Measurements from ENCODE around the gene NUDT9. TPM values are rescaled to one million over a fixed set of nuclear protein-coding genes. Genes with fewer than 3 reads are reported as not detected.
"Not testable (repeated sequence)": the region's sequence is repeated elsewhere in the genome, so short reads cannot be mapped to it uniquely, and the experiment has no call there.

Gene NUDT9
- total RNA-seq, 1 experiment from 2014 or later, result 14.0 TPM

DNA sequence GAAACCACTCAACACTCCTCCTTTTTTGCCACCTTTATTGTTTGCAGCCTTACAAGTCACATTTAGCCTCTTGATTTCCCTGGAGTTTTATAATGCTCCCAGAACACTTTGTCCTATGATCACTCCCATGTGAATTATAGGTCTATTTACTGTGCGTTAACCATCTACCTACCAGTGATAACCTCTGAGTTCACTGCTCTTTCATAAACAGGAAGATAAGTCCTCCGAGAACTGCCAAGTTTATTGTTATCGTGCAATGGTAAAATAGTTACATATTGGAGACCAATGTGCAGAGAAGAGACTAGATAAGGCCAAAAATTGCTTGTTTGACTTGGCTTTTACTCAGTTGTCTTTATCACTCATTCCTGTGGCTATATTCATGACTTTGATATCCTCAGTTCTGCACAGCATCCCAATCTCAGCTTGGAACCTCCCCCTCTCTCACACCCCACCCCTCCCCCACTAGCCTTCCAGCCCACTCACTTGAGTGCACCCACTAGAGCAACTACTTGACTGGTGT, 12.9 kb upstream of the NUDT9 start:
- DNase-seq (ENCODE audit: low read depth), result no peak

DNA sequence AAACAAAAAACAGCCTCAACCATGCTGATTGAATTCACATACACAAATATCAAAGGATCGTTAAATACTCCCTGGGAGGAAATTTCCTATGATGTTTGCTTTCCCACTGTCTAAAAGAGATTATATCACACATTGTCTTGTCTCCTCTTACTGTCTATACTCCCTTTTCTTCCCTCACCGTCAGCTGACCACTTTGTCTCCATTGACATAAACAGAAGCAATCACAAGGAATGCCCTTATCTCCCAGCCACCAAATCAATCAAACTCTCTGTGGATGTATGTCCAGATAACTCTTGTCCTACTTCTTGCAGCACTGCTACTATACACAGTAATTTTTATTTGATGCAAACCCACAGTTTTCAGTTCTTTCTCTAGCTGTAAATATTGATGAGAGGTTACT, 12.2 kb upstream of the NUDT9 start:
- no peak for DNase-seq (ENCODE audit: low read depth)

DNA sequence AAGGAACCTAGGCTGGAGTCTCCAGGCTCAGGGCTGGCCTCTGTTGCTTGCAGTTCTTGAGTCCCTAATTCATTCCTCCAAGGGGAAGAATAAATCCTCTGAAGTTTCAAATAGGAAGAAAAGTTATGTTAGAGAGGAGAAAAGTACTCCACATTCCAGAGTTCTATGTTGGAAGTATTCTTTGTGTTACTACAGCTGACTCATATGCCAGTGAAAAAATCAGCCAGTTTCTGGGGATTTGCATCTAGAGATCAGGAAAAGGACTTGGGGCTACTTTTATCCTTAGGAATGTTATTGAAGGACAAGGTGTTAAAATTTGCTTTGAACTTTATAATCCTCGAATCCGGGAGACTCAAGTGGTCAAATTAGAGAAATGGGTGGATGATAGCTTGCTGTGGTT, 11.7 kb upstream of the NUDT9 start:
- DNase-seq (ENCODE audit: low read depth), result no peak

DNA sequence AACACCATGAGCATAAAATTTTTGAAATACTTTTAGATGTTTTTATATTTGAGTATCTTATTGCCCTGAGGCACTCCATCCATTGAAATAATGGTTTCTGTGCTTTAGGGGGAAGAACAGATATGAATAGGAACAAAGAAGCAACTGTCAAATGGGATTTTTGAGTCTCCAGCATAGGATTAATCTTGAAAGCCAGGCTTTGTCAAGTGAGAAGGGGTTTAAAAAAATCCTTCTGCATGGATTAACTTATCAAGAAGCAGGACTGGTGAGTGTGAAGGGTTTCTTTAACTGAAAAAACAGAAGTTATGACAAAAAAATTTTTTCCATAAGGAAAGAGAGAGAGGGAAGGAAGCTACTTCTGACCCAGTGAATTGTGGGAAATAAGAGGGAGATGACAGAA, 7.6 kb upstream of the NUDT9 start:
- no peak for DNase-seq (ENCODE audit: low read depth)

DNA sequence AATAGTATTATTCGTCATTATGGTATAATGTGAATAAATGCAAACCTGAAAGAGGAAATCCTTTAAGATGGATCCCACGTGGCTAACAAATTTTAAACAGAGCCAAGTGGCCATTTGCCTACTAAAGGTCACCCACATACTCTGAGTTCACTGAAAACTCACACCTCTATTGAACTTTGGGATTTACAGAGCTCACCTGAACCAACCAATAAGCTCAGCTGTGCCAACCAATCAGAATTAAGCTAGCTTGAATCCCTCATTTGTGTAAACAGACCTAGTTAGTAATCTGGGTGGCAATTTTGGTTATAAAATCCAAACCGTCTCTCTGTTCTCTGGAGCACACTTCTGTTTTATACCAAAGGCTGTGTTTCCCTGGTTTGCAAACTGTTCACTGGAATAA, 5.4 kb upstream of the NUDT9 start:
- DNase-seq (ENCODE audit: low read depth), result no peak

DNA sequence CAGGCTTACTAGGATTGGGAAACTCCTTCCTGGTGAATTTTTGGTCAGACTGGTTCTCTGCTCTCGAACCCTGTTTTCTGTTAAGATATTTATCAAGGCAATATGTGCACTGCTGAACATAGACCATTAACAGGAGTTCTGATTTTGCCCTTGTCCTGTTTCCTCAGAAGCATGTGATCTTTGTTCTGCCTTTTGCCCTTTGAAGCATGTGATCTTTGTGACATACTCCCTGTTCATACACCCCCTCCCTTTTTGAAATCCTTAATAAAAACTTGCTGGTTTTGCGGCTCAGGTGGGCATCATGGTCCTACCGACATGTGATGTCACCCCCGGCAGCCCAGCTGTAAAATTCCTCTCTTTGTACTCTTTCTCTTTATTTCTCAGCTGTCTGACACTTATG, 4.0 kb upstream of the NUDT9 start:
- not testable (repeated sequence) for DNase-seq (ENCODE audit: low read depth)

DNA sequence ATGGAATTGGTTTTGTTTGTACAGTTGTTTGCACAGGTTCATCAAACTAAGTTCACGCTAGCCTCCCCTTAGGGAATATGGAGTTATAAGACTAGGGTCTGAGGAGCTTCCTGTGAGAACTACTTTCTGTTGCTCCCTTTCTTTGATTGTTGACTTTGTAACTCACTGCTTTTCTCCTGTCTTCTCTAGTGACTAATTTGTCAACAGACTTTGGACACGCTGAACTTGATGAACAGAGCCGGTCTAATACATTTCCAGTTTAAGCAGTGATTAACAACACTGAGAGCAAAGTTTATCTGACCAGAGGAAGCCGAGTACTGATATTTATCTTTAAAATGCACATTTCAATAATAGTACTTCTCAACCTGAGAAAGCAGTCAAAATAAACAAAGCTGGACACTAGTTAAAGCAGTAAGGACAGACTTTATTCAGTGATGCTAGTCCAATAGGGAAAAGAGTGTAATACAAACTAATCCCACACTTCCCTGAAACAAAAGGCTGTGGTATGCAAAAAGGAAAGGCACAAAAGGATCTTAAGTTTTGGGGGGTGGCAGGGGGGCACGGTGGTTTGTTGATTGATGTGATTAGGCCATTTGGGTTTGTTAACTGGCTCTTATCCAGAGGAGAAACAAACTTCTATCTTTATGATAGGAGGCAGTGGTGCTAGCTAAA, 2.7 kb upstream of the NUDT9 start:
- peak; percentile 17 for DNase-seq (ENCODE audit: low read depth)

DNA sequence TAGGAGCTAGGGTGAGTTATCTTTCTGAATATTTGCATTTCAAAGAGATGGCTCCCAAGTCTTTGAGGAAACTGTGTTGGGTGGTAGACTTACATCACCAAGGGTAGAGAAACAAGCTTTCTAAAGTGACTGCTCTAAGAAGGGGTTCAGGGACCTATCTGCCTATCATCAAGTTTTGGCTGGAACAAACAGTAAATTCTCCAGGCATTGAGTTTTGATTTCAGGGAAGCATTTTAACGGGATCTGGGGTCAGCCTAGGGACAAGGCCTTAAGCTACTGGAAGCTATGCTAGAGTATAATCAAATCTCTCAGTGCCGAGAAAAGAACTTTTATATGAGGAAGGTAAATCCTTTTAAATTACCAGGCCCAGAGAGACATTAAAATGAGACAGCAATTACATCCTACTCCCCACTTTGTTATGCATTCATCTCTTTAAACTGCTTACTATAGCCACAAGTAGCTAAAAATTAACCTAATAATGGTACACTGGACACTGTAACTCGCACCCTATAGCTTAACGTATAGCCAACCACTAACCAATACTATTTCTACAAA, 2.0 kb upstream of the NUDT9 start:
- DNase-seq (ENCODE audit: low read depth), result no peak

DNA sequence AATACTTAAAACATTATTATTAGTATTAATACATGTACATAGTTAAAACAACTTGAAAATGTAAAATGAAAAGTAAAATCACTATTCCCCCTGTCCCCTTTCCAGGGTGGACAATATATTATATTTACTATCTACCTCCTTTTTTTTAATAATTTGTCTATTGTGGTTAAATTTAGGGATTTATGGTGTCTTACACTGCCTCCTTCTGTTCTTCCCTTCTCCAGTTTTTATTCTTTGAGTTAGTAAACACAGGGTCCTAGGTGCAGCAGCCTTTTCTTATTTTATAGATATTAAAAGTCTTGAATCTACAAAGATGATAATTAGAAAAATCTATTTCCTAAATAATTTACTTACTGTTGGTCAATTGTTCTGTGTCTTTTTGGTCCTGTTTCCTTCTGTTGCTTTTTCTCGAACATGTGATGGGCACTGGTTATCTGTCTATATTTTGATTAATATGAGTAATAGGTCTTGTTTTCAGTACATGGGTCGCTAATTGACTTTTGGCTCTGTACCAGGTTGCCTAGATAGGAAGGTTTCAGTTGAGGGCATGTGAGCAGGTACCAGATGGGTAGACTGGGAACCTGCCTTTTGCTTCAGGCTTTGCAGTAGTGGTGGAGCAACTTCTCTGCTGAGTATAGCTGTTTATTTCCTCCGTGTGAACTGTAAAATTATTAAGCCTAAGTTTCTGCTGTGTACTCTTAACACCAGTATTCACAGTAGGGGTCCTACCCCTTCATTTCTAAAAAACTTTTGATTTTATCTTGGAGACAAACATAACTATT, 1.1 kb downstream of the NUDT9 start:
- DNase-seq (ENCODE audit: low read depth), result peak; percentile 10

DNA sequence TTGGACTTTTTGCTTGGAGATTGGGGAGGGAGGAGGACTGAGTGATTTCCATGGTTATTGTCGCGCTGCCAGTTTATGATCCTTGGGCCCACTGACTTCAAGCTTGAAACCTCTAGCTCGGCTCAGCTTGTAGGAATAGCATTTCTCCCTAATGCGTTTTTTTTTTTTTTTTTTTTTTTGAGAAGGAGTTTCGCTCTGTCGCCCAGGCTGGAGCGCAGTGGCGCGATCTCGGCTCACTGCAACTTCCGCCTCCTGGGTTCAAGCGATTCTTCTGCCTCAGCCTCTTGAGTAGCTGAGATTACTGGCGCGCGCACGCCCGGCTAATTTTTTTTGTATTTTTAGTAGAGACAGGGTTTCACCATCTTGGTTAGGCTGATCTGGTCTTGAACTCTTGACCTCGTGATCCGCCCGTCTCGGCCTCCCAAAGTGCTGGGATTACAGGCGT, 1.7 kb downstream of the NUDT9 start:
- not testable (repeated sequence) for DNase-seq (ENCODE audit: low read depth)

DNA sequence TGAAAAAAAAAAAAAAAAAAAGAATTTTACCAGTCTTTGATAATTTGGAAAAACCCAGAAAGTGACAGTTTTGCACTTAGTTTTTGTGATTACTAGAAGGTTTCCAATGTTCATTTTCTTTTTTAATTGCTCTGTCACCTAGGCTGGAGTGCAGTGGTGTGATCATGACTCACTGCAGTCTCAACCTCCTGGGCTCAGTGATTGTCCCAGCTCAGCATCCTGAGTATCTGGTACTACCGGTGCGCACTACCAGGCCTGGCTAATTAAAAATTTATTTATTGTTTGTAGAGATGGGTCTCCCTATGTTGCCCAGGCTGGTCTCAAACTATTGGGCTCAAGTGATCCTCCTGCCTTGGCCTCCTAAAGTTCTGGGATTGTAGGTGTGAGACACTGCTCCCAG, 3.3 kb downstream of the NUDT9 start:
- no peak for DNase-seq (ENCODE audit: low read depth)

DNA sequence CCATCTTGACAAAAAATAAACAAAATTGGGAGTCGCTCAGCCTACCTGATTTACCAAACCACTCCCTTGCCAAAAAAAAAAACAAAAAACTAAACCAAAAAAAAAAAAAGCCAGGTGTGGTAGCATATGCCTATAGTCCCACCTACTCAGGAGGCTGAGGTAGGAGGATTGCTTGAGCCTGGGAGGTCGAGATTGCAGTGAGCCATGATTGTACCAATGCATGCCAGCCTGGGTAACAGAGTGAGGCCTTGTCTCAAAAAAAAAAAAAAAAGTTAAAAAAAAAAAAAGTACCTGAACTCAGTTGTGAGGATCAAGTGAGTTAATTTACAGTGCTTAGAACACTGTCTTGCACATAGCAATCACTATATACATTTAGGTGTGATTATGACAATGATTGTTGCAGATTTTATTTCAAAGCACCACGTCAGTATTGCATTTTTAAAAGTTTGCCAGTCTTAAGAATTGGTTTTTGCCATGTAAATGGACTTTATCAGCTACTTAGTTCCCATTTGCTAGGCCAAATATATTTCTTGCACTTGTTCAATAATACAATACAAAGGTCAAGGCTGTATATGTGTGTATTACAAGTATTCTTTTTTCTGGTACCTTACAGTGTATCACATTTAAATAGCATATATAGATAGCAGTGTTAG, 4.6 kb downstream of the NUDT9 start:
- no peak for DNase-seq (ENCODE audit: low read depth)

DNA sequence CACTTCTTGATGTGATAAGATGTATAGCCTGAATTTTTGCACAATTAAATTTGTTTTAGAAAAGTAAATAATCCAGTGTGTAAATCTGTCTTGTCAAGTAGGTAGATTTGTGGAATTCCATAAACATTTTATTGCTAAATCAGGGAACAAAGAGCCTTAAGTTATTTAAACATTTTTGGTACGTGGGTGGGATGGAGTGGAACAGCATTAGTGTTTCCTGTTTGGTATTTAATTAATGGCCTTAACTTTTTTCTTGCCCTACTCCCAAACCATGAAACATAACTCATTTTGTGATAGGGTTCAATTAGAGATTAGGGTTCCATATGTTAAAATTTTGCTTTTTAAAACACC, 5.1 kb downstream of the NUDT9 start:
- no peak for DNase-seq (ENCODE audit: low read depth)

DNA sequence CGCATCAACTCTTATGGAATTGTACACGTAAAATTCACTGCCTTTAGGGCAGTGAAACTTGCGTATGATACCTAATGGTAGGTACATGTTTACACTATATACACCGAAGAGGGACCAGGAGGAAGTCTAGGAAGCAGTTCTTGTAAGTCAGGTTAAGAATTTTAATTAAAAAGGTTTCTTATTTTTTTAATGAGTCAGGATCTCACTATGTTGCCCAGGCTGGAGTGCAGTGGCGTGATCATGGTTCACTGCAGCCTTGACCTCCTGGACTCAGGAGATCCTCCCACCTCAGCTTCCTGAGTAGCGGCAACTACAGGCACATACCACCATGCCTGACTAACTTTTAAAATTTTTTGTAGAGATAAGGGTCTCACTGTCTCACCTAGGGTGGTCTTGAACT, 6.6 kb downstream of the NUDT9 start:
- no peak for DNase-seq (ENCODE audit: low read depth)

DNA sequence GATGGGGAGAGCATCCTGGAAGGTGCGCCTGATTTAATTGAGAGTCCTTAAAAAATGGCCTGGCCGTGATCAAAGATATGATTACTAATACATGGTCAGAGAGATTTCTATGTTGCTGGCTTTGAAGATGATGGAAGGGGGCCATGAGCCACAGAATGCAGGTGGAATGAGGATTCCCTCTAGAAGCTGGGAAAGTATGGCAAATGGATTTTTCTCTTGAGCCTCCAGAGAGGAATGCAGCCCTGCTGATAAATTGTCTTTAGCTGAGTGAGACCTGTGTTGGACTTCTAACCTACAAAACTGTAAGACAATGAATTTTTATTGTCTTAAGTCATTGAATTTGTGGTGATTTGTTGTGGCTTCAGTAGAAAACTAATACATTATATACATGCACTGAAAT, 7.7 kb downstream of the NUDT9 start:
- DNase-seq (ENCODE audit: low read depth), result no peak

DNA sequence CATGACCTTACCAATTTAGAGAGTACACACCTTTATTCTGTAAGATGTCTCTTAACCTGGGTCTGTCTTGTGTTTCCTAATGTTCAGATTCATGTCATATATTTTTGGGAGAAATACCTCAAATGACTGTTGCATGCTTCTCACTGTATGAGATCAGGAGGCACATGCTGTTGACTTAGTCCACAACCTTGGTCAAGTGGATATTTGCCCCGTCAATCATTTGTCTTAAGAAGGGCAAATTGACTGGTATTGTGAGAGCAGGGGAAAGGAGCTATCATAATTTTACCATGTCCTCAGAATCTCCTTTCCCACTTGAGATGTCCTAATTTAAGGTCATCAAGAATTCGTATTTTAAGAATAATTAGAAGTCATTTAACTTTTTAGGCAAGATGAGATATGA, 11.0 kb downstream of the NUDT9 start:
- DNase-seq (ENCODE audit: low read depth), result no peak

DNA sequence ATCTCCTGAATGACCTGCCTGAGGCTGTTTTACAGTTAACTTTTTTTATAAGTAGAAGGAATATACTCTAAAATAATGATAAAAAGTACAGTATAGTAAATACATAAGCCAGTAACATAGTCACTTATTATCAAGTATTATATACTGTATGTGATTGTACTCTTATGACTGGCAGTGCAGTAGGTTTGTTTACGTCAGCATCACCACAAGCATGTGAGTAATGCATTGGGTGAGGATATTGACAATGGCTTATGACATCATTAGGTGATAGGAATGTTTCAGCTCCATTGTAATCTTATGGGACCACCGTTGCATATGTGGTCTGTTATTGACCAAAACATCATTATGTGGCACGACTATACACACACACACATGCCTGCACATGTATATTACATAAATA, 20.5 kb downstream of the NUDT9 start:
- DNase-seq (ENCODE audit: low read depth), result no peak

DNA sequence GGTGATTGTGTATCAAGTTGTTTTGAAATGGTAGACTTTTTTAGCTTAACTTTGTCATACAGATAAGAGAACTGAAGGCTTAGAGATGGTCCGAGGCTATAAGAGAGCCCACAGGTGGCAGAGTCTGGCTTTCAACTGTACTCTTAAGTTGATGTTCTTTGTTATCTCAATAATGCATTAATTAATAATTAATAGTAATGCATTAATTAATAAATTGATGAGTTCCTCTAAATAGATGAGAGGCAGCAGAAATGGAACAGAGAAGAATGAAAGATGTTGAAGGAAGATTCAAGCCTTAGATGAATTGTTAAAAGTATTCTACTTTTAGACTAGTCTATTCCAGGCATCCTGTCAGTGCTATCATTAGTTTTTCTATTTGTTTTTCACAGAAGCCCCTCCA, 22.4 kb downstream of the NUDT9 start:
- no peak for DNase-seq (ENCODE audit: low read depth)

DNA sequence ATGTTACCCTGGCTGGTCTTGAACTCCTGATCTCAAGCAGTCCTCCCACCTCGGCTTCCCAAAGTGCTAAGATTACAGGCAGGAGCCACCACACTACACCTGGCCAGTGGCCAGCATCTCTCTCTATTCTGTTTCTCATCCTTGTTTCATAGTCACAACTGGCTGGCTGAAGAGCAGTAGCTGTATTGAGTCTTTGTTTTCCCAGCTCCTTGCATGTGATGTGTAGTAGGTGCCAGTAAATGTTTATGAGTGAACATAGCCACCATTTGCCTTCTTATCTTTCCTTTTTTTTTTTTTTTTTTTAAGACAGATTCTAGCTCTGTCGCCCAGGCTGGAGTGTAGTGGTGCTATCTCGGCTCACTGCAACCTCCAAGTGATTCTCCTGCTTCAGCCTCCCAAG, 23.6 kb downstream of the NUDT9 start:
- no peak for DNase-seq (ENCODE audit: low read depth)

DNA sequence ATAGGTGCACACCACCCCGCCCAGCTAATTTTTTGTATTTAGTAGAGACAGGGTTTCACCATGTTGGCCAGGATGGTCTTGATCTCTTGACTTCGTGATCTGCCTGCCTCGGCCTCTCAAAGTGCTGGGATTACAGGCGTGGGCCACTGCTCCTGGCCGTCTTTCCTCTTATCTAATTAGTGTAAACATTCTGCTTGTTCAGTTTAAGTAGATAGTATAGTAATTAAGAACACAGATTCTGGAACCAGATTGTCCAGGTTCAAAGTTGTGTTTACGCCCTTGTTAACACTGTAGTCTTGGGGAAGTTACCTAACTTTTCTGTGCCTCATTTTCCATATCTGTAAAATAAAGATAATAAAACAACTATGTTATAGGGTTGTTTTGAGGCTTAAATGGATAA, 24.0 kb downstream of the NUDT9 start:
- DNase-seq (ENCODE audit: low read depth), result not testable (repeated sequence)

DNA sequence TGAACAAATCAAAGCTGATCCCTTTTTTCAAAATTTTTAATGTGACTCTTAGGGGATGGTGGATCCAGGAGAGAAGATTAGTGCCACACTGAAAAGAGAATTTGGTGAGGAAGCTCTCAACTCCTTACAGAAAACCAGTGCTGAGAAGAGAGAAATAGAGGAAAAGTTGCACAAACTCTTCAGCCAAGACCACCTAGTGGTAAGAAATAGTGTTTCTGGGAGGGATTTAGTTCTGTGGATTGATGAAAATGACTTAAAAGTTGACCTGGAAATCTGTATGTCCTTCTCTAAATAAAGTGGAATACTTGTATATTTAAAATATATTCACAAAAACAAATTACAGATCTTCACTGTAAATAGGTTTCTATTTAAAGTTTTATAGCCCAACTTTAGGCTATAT, 29.2 kb downstream of the NUDT9 start:
- no peak for DNase-seq (ENCODE audit: low read depth)

DNA sequence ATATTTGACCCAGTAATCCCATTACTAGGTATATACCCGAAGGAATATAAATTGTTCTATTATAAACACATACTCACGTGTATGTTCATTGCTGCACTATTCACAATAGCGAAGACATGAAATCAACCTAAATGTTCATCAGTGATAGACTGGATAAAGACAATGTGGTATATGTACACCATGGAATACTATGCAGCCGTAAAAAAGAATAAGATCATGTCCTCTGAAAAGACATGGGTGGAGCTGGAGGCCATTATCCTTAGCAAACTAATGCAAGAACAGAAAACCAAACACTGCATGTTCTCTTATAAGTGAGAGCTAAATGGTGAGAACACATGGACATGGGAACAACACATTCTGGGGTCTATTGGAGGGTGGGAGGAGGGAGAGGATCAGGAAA, 36.5 kb downstream of the NUDT9 start:
- no peak for DNase-seq (ENCODE audit: low read depth)
